HUES6 (cell line): Measurements from ENCODE around the gene MYH7B.

ENCODE experiments used
- H3K27ac ChIP-seq: 2 replicates; pipeline ENCODE4 v1.7.0; 2013; ENCODE audit warnings: low read depth, mild to moderate bottlenecking, low read length, inconsistent platforms
- H3K27me3 ChIP-seq: 2 replicates; pipeline ENCODE4 v1.6.1; 2013; ENCODE audit warnings: low read length; ENCODE audit not compliant: control insufficient read depth, insufficient read depth
- H3K36me3 ChIP-seq: 2 replicates; pipeline ENCODE4 v1.6.1; 2013; ENCODE audit warnings: low read length; ENCODE audit not compliant: control insufficient read depth, insufficient read depth
- H3K4me1 ChIP-seq: 2 replicates; pipeline ENCODE4 v1.6.1; 2013; ENCODE audit warnings: low read length; ENCODE audit not compliant: control insufficient read depth, insufficient read depth
- H3K4me3 ChIP-seq: 2 replicates; pipeline ENCODE4 v1.5.1; 2013; ENCODE audit warnings: low read depth, low read length
- H3K9ac ChIP-seq: one replicate; pipeline ENCODE4 v1.6.1; 2013; ENCODE audit warnings: mild to moderate bottlenecking, low read length
- H3K9me3 ChIP-seq: 2 replicates; pipeline ENCODE4 v1.6.1; 2013; ENCODE audit warnings: low read depth, low read length; ENCODE audit not compliant: control insufficient read depth, insufficient read depth

The MYH7B gene

DNA sequence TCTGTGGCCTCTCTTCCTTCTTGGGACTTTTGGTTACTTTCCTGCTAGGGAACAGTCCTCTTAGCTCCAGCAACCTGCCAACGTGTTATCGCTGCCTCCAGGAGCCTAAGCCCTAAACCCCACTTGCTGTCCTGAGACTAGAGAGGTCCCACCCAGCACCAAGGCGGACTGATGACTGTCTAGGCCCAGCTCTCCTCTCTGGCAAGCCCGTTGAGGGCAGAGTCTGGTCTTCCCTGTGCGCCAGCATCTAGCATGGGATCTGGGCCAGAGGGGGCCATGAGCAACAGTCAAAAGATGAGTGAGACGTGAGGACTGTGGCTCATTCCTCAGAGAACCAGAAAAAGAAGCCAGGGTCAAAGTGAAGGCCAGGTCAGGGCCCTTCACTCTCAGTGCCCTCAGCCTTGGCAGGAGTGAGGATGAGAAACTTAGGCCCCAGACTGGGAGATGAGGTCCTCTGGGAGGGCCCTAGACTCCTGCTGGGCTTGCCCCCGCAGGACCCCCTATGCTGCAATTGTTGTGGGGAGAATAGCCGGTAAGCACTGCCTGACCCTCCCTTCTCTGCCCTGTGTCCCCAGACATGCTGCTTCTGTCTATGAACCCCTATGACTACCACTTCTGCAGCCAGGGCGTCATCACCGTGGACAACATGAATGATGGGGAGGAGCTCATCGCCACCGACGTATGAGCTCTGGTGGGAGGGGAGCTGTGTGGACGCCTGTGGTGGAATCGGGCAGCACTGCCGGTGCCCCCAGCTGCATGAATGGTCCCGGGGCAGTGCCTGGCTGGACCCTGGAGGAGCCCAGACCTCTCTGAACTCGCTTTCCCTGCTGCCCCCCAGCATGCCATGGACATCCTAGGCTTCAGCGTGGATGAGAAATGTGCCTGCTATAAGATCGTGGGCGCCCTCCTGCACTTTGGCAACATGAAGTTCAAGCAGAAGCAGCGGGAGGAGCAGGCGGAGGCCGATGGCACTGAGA lies 30.9 kb downstream of the MYH7B start:
- Histone ChIP-seq H3K36me3 (no peaks in the 10 kb centered on the region), H3K27me3 (peaks cover 22% of the 10 kb centered on the region), H3K27ac (no peak overlapping the region), H3K9me3 (no peaks in the 10 kb centered on the region), H3K4me1 (peaks cover 31% of the 10 kb centered on the region), H3K9ac (no peak overlapping the region), H3K4me3 (no peak overlapping the region)

GRCh38 chr20:34987288-34988190 lies 31.9 kb downstream of the MYH7B start:
- Histone ChIP-seq H3K36me3 (no peaks in the 10 kb centered on the region), H3K9me3 (no peaks in the 10 kb centered on the region), H3K4me1 (peaks cover 26% of the 10 kb centered on the region), H3K27ac (no peak overlapping the region), H3K27me3 (peaks cover 21% of the 10 kb centered on the region), H3K4me3 (no peak overlapping the region), H3K9ac (no peak overlapping the region)

GRCh38 chr20:34988191-34988540 lies 32.5 kb downstream of the MYH7B start:
- Histone ChIP-seq H3K9ac (no peak overlapping the region), H3K27ac (no peak overlapping the region), H3K4me1 (peaks cover 21% of the 10 kb centered on the region), H3K9me3 (no peaks in the 10 kb centered on the region), H3K27me3 (peaks cover 19% of the 10 kb centered on the region), H3K36me3 (peaks cover 3% of the 10 kb centered on the region; the same call in 1 of the 2 replicates), H3K4me3 (no peak overlapping the region)

GRCh38 chr20:34989118-34989517 lies 33.5 kb downstream of the MYH7B start:
- Histone ChIP-seq H3K27me3 (peaks cover 13% of the 10 kb centered on the region; the same call in 1 of the 2 replicates), H3K4me1 (peaks cover 12% of the 10 kb centered on the region)

DNA sequence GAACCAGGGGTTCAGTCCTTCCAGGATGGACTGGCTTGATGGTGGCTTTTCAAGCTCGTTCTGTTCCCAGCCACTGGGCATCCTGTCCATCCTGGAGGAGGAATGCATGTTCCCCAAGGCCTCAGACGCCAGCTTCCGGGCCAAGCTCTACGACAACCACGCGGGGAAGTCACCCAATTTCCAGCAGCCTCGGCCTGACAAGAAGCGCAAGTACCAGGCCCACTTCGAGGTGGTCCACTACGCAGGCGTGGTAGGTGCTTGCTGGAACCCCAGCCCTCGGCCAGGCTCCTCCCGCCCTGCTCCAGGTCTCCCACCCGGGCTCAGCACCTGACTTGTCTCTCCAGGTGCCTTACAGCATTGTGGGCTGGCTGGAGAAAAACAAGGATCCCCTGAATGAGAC lies 34.0 kb downstream of the MYH7B start:
- Histone ChIP-seq H3K4me1 (peaks cover 6% of the 10 kb centered on the region), H3K9me3 (no peaks in the 10 kb centered on the region), H3K27me3 (peaks cover 13% of the 10 kb centered on the region; the same call in 1 of the 2 replicates), H3K9ac (no peak overlapping the region), H3K36me3 (peaks cover 11% of the 10 kb centered on the region; the same call in 1 of the 2 replicates), H3K4me3 (no peak overlapping the region), H3K27ac (no peak overlapping the region)

More at GRCh38 chr20:34989118-34989517, 33.5 kb downstream of the MYH7B start:
- no peak overlapping the region for H3K9ac ChIP-seq
- no peak overlapping the region for H3K4me3 ChIP-seq
- H3K36me3 ChIP-seq, result peaks cover 10% of the 10 kb centered on the region; the same call in 1 of the 2 replicates
- H3K27ac ChIP-seq, result no peak overlapping the region
- no peaks in the 10 kb centered on the region for H3K9me3 ChIP-seq

- Histone ChIP-seq H3K4me3 (no peak overlapping the region), H3K27ac (no peak overlapping the region), H3K27me3 (peaks cover 10% of the 10 kb centered on the region; the same call in 1 of the 2 replicates), H3K36me3 (peaks cover 16% of the 10 kb centered on the region; the same call in 1 of the 2 replicates), H3K9ac (no peak overlapping the region), H3K4me1 (peaks cover under 1% of the 10 kb centered on the region), H3K9me3 (no peaks in the 10 kb centered on the region)
Observed at GRCh38 chr20:34990231-34990630, 34.6 kb downstream of the MYH7B start.

DNA sequence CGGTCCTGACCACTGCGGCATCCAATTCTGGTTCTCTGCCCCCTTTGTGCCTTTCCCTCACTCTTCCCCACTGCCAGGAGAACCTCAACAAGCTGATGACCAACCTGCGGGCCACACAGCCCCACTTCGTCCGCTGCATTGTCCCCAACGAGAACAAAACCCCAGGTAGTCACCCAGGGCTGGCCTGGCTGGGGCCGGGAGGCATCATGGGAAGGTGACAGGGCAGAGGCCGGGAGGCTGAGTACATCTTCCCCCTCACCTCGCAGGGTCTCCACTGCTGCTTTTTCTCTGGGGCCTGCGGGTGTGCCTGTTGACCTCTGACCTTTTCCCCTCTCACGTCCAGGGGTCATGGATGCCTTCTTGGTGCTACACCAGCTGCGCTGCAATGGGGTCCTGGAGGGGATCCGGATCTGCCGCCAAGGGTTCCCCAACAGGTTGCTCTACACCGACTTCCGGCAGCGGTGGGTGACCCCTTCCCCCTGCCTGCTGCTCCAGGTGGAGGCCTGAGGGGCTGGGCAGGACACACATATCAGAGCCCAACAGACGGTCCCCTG lies 35.1 kb downstream of the MYH7B start:
- H3K4me3 ChIP-seq, result no peak overlapping the region

GRCh38 chr20:34992751-34993417 lies 37.2 kb downstream of the MYH7B start:
- Histone ChIP-seq H3K27ac (no peak overlapping the region), H3K4me1 (no peaks in the 10 kb centered on the region), H3K9me3 (no peaks in the 10 kb centered on the region), H3K27me3 (no peaks in the 10 kb centered on the region), H3K9ac (no peak overlapping the region), H3K36me3 (peaks cover 35% of the 10 kb centered on the region), H3K4me3 (no peak overlapping the region)

More for the DNA sequence above, 35.1 kb downstream of the MYH7B start:
- peaks cover 7% of the 10 kb centered on the region; the same call in 1 of the 2 replicates for H3K27me3 ChIP-seq
- H3K27ac ChIP-seq, result no peak overlapping the region
- no peaks in the 10 kb centered on the region for H3K4me1 ChIP-seq
- H3K9me3 ChIP-seq, result no peaks in the 10 kb centered on the region
- no peak overlapping the region for H3K9ac ChIP-seq
- peaks cover 21% of the 10 kb centered on the region for H3K36me3 ChIP-seq

DNA sequence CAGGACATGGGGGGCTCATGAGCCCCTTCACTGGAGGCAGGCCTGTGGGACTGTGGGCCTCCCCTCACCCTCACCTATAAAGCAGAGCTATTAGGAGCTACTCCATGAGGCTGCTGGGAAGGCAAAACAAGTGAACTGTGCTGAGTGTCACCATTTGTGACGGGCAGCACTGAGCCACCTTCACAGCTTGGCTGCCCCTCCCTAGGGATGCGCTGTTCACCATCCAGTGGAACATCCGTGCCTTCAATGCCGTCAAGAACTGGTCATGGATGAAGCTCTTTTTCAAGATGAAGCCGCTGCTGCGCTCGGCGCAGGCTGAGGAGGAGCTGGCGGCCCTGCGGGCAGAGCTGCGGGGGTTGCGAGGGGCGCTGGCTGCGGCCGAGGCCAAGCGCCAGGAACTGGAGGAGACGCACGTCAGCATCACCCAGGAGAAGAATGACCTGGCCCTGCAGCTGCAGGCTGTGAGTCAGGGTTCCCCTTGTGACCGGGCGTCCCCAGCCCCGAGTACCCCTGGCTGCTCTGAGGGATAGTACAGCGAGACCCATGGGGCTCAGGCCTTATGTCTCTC lies 38.4 kb downstream of the MYH7B start:
- H3K4me1 ChIP-seq, result no peaks in the 10 kb centered on the region
- no peaks in the 10 kb centered on the region for H3K9me3 ChIP-seq
- peaks cover 46% of the 10 kb centered on the region for H3K36me3 ChIP-seq
- H3K27me3 ChIP-seq, result no peaks in the 10 kb centered on the region
- no peak overlapping the region for H3K4me3 ChIP-seq
- no peak overlapping the region for H3K27ac ChIP-seq
- no peak overlapping the region for H3K9ac ChIP-seq

- Histone ChIP-seq H3K27me3 (no peaks in the 10 kb centered on the region), H3K4me1 (no peaks in the 10 kb centered on the region), H3K27ac (no peak overlapping the region), H3K4me3 (no peak overlapping the region), H3K9ac (no peak overlapping the region), H3K36me3 (peaks cover 51% of the 10 kb centered on the region), H3K9me3 (no peaks in the 10 kb centered on the region)
Observed at GRCh38 chr20:34994509-34995131, 39.0 kb downstream of the MYH7B start.
